ENCODE data around the gene PROB1. TPM values are rescaled to one million over a fixed set of nuclear protein-coding genes. Genes with fewer than 3 reads are reported as not detected.

Gene PROB1
- total and polyA plus RNA-seq, 9 of the 15 experiments (the other 6 are each of a cell fraction or from before 2014, with no cell fraction given) = 0.01 to 1.8 (median 0.47) TPM

DNA sequence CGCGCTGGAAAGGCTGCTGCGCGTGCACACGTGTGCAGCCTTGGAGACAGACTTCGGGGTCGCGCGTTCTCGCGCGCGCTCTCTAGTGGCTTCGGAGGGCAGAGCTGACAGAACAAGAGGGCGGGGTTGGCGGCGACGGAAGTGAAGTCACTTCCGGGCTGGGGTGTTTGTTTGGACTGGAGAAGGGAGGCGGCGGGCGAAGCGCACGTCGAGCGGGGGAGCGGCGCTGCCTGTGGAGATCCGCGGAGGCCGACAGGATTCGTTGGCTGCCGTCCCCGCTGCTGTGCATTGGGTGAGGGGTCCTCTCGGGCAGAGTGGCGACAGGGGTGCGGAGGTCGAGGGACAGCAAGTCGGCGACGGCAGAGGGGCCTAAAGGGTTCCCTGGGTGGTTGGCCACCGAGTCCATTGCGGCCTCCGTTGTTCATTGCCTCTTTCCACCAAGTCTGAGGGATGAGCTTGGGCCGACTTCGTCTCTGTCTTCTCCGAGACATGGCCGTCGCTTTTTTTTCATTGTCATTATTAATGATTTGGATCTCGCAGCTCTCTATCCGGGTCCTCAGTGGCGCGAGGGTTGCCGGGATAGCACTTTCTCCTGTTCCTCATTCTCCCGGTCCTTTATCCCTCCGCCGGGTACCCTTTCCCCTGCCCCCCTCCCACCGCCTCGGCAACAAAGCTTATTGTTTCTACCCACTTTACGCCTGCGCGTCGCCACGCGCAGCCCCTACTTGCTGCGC is 53.0 kb downstream of the PROB1 start, which contains the start of gene PAIP2 (continued):
- TF ChIP-seq, protein P1, sequence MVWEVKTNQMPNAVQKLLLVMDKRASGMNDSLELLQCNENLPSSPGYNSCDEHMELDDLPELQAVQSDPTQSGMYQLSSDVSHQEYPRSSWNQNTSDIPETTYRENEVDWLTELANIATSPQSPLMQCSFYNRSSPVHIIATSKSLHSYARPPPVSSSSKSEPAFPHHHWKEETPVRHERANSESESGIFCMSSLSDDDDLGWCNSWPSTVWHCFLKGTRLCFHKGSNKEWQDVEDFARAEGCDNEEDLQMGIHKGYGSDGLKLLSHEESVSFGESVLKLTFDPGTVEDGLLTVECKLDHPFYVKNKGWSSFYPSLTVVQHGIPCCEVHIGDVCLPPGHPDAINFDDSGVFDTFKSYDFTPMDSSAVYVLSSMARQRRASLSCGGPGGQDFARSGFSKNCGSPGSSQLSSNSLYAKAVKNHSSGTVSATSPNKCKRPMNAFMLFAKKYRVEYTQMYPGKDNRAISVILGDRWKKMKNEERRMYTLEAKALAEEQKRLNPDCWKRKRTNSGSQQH (CRISPR knock-in tag; IDR thresholded peaks at IDR 0.05) = no peak
- TF ChIP-seq ZSCAN29 (IDR thresholded peaks at IDR 0.05) = no peak
- TF ChIP-seq, protein P2, sequence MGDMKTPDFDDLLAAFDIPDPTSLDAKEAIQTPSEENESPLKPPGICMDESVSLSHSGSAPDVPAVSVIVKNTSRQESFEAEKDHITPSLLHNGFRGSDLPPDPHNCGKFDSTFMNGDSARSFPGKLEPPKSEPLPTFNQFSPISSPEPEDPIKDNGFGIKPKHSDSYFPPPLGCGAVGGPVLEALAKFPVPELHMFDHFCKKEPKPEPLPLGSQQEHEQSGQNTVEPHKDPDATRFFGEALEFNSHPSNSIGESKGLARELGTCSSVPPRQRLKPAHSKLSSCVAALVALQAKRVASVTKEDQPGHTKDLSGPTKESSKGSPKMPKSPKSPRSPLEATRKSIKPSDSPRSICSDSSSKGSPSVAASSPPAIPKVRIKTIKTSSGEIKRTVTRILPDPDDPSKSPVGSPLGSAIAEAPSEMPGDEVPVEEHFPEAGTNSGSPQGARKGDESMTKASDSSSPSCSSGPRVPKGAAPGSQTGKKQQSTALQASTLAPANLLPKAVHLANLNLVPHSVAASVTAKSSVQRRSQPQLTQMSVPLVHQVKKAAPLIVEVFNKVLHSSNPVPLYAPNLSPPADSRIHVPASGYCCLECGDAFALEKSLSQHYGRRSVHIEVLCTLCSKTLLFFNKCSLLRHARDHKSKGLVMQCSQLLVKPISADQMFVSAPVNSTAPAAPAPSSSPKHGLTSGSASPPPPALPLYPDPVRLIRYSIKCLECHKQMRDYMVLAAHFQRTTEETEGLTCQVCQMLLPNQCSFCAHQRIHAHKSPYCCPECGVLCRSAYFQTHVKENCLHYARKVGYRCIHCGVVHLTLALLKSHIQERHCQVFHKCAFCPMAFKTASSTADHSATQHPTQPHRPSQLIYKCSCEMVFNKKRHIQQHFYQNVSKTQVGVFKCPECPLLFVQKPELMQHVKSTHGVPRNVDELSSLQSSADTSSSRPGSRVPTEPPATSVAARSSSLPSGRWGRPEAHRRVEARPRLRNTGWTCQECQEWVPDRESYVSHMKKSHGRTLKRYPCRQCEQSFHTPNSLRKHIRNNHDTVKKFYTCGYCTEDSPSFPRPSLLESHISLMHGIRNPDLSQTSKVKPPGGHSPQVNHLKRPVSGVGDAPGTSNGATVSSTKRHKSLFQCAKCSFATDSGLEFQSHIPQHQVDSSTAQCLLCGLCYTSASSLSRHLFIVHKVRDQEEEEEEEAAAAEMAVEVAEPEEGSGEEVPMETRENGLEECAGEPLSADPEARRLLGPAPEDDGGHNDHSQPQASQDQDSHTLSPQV (IDR thresholded peaks at IDR 0.05) = peak; percentile 56
- TF ChIP-seq, protein P3, sequence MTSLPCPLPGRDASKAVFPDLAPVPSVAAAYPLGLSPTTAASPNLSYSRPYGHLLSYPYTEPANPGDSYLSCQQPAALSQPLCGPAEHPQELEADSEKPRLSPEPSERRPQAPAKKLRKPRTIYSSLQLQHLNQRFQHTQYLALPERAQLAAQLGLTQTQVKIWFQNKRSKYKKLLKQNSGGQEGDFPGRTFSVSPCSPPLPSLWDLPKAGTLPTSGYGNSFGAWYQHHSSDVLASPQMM (CRISPR knock-in tag; IDR thresholded peaks at IDR 0.05) = no peak
- no peak; the same call in 1 of the 2 replicates for TF ChIP-seq BACH1 (tag; IDR thresholded peaks at IDR 0.05)
- no peak for TF ChIP-seq SNIP1 (IDR thresholded peaks at IDR 0.05; ENCODE audit: low read depth)
- TF ChIP-seq, protein P4, sequence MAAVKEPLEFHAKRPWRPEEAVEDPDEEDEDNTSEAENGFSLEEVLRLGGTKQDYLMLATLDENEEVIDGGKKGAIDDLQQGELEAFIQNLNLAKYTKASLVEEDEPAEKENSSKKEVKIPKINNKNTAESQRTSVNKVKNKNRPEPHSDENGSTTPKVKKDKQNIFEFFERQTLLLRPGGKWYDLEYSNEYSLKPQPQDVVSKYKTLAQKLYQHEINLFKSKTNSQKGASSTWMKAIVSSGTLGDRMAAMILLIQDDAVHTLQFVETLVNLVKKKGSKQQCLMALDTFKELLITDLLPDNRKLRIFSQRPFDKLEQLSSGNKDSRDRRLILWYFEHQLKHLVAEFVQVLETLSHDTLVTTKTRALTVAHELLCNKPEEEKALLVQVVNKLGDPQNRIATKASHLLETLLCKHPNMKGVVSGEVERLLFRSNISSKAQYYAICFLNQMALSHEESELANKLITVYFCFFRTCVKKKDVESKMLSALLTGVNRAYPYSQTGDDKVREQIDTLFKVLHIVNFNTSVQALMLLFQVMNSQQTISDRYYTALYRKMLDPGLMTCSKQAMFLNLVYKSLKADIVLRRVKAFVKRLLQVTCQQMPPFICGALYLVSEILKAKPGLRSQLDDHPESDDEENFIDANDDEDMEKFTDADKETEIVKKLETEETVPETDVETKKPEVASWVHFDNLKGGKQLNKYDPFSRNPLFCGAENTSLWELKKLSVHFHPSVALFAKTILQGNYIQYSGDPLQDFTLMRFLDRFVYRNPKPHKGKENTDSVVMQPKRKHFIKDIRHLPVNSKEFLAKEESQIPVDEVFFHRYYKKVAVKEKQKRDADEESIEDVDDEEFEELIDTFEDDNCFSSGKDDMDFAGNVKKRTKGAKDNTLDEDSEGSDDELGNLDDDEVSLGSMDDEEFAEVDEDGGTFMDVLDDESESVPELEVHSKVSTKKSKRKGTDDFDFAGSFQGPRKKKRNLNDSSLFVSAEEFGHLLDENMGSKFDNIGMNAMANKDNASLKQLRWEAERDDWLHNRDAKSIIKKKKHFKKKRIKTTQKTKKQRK (IDR thresholded peaks at IDR 0.05; ENCODE audit: borderline replicate concordance, low read depth, low read length) = no peak
- no peak for TF ChIP-seq BCOR (IDR thresholded peaks at IDR 0.05)
- TF ChIP-seq, protein P5, sequence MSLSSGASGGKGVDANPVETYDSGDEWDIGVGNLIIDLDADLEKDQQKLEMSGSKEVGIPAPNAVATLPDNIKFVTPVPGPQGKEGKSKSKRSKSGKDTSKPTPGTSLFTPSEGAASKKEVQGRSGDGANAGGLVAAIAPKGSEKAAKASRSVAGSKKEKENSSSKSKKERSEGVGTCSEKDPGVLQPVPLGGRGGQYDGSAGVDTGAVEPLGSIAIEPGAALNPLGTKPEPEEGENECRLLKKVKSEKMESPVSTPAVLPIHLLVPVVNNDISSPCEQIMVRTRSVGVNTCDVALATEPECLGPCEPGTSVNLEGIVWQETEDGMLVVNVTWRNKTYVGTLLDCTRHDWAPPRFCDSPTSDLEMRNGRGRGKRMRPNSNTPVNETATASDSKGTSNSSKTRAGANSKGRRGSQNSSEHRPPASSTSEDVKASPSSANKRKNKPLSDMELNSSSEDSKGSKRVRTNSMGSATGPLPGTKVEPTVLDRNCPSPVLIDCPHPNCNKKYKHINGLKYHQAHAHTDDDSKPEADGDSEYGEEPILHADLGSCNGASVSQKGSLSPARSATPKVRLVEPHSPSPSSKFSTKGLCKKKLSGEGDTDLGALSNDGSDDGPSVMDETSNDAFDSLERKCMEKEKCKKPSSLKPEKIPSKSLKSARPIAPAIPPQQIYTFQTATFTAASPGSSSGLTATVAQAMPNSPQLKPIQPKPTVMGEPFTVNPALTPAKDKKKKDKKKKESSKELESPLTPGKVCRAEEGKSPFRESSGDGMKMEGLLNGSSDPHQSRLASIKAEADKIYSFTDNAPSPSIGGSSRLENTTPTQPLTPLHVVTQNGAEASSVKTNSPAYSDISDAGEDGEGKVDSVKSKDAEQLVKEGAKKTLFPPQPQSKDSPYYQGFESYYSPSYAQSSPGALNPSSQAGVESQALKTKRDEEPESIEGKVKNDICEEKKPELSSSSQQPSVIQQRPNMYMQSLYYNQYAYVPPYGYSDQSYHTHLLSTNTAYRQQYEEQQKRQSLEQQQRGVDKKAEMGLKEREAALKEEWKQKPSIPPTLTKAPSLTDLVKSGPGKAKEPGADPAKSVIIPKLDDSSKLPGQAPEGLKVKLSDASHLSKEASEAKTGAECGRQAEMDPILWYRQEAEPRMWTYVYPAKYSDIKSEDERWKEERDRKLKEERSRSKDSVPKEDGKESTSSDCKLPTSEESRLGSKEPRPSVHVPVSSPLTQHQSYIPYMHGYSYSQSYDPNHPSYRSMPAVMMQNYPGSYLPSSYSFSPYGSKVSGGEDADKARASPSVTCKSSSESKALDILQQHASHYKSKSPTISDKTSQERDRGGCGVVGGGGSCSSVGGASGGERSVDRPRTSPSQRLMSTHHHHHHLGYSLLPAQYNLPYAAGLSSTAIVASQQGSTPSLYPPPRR (CRISPR knock-in tag; IDR thresholded peaks at IDR 0.05; ENCODE audit: borderline replicate concordance) = no peak
- TF ChIP-seq ZNF699 (CRISPR knock-in tag; IDR thresholded peaks at IDR 0.05; ENCODE audit: insufficient replicate concordance) = no peak
- no peak for TF ChIP-seq PHB2 (IDR thresholded peaks at IDR 0.05; ENCODE audit: low read depth)
